Karpas-422 (cell line): ENCODE results near the gene INF2. TPM values are rescaled to one million over a fixed set of nuclear protein-coding genes. Genes with fewer than 3 reads are reported as not detected.
"Not testable (repeated sequence)": the region's sequence is repeated elsewhere in the genome, so short reads cannot be mapped to it uniquely, and the experiment has no call there.

ENCODE experiments used
- DNase-seq: peaks from one replicate; pipeline ENCODE4 v3.0.0-alpha.2; 2015
- H2AFZ ChIP-seq: fragments of 200-600 bp; sonication (generic); 2 replicates; pipeline ENCODE4 v1.6.1; 2014; ENCODE audit warnings: antibody characterized with exemption, low read length, mixed read lengths
- H3K27ac ChIP-seq: fragments of 200-600 bp; sonication (generic); 2 replicates; pipeline ENCODE4 v1.5.1; 2014; ENCODE audit warnings: mild to moderate bottlenecking, low read length, moderate library complexity
- H3K27me3 ChIP-seq: fragments of 200-600 bp; sonication (generic); 2 replicates; pipeline ENCODE4 v1.6.1; 2014; ENCODE audit warnings: low read length, mixed read lengths
- H3K36me3 ChIP-seq: fragments of 200-600 bp; sonication (generic); 2 replicates; pipeline ENCODE4 v1.6.1; 2014; ENCODE audit warnings: low read length, mixed read lengths; ENCODE audit not compliant: insufficient read depth
- H3K4me1 ChIP-seq: fragments of 200-600 bp; sonication (generic); 2 replicates; pipeline ENCODE4 v1.6.1; 2014; ENCODE audit warnings: mild to moderate bottlenecking, low read length, mixed read lengths
- H3K4me2 ChIP-seq: fragments of 200-600 bp; sonication (generic); 2 replicates; pipeline ENCODE4 v1.6.1; 2014; ENCODE audit warnings: low read length, low read depth, mild to moderate bottlenecking; ENCODE audit not compliant: poor library complexity, severe bottlenecking
- H3K4me3 ChIP-seq: fragments of 200-600 bp; sonication (generic); 2 replicates; pipeline ENCODE4 v1.5.1; 2014; ENCODE audit warnings: mild to moderate bottlenecking, antibody characterized with exemption, low read length, mixed read lengths
- H3K79me2 ChIP-seq: fragments of 200-600 bp; sonication (generic); 2 replicates; pipeline ENCODE4 v1.6.1; 2014; ENCODE audit warnings: mild to moderate bottlenecking, low read length, mixed read lengths
- H3K9ac ChIP-seq: fragments of 200-600 bp; sonication (generic); 2 replicates; pipeline ENCODE4 v1.6.0; 2014; ENCODE audit warnings: low read length
- H3K9me2 ChIP-seq: fragments of 200-600 bp; sonication (generic), shearing (Covaris generic); replicated peaks from 2 replicates; pipeline ENCODE4 v1.6.0; 2014; ENCODE audit warnings: mild to moderate bottlenecking, low read length, moderate library complexity; ENCODE audit not compliant: insufficient read depth
- H3K9me3 ChIP-seq: fragments of 300-700, 200-600 bp; sonication (generic); 2 replicates; pipeline ENCODE4 v1.6.1; 2014; ENCODE audit warnings: low read length, mixed read lengths
- H4K20me1 ChIP-seq: fragments of 200-600 bp; sonication (generic); 2 replicates; pipeline ENCODE4 v1.6.1; 2014; ENCODE audit warnings: mild to moderate bottlenecking, antibody characterized with exemption, low read length, low read depth; ENCODE audit not compliant: insufficient read depth
- total RNA-seq: library from RNA; depleted of rRNA; stranded (reverse); fragments of >200 nt; shearing (Covaris generic); gene quantifications from 2 replicates; pipeline ENCODE4 v1.2.3, GENCODE V29; 2014; ENCODE audit warnings: low replicate concordance

Gene INF2
- total RNA-seq, 1 experiment from 2014 or later, result 4.4 TPM

DNA sequence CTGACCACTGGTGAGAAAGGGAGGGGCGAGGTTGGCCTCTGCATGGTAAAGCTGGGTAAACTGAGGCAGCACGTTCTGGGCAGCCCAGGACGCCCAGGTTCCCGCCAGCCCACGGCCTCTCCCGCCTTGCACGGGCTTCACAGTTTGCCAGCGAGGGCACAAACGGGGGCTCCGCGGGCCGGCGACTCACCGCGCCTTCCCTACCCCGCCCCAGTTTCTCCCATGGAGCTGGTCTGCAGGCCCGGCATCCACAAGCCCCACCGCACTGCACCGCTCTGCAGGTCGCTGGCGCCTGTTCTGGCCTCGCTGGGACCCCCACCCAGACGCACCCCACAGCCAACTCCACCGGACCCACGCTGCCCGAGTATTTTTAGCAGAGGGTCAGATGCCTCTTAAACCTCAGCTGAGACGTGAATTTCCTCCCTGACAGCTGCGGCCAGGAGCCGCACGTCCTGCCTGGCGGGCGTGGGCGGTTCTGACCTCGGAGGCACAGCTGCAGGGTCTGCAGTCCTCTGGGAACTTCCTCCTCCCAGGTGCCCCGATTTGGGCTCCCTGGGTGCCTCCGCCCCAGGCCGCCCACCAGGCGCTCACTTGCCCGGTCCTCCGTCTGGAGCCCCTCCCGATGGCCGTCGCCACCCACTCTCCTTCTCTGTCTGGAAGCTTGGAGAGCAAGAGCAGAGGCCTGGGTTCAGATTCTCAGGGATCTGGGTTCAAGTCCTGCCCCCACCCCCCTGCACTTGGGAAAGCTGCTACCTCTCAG, 29.5 kb upstream of the INF2 start:
- DNase-seq, result peak; percentile 74
- H4K20me1 ChIP-seq, result no peaks in the 10 kb centered on the region
- H3K9me3 ChIP-seq, result peaks cover 8% of the 10 kb centered on the region
- H3K4me2 ChIP-seq, result peak overlapping the region; percentile 65
- H2AFZ ChIP-seq, result no peak overlapping the region
- peak overlapping the region; percentile 34; the same call in 1 of the 2 replicates for H3K4me3 ChIP-seq
- no peaks in the 10 kb centered on the region for H3K79me2 ChIP-seq
- no peaks in the 10 kb centered on the region for H3K9me2 ChIP-seq
- no peaks in the 10 kb centered on the region; the same call in 1 of the 2 replicates for H3K36me3 ChIP-seq
- no peaks in the 10 kb centered on the region; the same call in 1 of the 2 replicates for H3K27me3 ChIP-seq
- H3K9ac ChIP-seq, result peak overlapping the region; percentile 55
- peak overlapping the region; percentile 77 for H3K27ac ChIP-seq
- H3K4me1 ChIP-seq, result peaks cover 58% of the 10 kb centered on the region

DNA sequence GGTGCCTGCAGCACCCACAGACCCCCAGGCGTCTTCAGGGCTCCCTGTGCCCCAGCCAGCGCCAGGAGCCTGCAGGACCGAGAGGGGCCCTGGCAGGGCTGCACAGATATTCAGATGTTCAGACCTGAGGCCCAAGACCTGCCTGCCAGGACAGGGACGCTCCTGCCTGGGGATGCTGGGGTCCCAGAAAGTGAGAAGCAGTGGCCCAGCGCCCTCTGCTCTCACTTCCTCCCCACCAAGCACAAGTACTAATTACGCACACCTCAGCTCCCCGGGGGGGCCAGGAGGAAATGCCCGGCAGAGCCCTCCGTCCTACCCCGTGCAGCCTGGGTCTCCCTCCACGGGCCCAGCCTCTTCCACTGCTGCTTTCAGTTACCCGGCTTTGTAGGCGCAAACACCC, 28.8 kb upstream of the INF2 start:
- Histone ChIP-seq H2AFZ (peak overlapping the region; percentile 44; the same call in 1 of the 2 replicates), H3K36me3 (no peaks in the 10 kb centered on the region; the same call in 1 of the 2 replicates), H3K27ac (peak overlapping the region; percentile 77), H3K27me3 (no peaks in the 10 kb centered on the region; the same call in 1 of the 2 replicates), H3K79me2 (no peaks in the 10 kb centered on the region), H3K4me1 (peaks cover 59% of the 10 kb centered on the region), H3K9me2 (no peaks in the 10 kb centered on the region), H3K4me2 (peak overlapping the region; percentile 65), H3K9me3 (peaks cover 8% of the 10 kb centered on the region), H3K9ac (peak overlapping the region; percentile 55), H3K4me3 (peak overlapping the region; percentile 34; the same call in 1 of the 2 replicates), H4K20me1 (no peaks in the 10 kb centered on the region)
- DNase-seq, result peak; percentile 92

DNA sequence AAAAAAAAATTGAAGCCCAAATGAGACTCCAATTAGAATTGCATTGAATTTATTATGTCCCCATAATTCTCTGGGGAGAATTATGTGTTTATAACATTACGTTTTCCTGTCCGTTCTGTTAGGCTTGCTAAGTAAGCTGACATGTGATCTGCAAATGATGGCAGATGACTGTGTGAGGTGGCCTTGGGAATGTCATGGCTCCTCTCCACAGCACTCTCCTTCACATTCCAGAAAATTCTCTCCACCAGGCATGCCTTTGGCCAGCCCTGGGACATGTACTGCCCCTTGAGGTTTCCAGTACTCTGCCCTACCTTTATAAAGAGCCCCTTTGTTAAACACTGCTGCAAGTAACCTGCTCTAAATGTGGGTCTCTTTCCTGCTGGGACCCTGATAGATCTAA, 28.3 kb upstream of the INF2 start:
- DNase-seq, result no peak
- 0 out of 2 replicates have a peak overlapping the region, but pooled peaks have one; percentile 34 for H3K4me3 ChIP-seq
- peak overlapping the region; percentile 55; the same call in 1 of the 2 replicates for H3K9ac ChIP-seq
- no peaks in the 10 kb centered on the region for H4K20me1 ChIP-seq
- H3K9me2 ChIP-seq, result no peaks in the 10 kb centered on the region
- no peaks in the 10 kb centered on the region for H3K79me2 ChIP-seq
- peaks cover 8% of the 10 kb centered on the region for H3K9me3 ChIP-seq
- no peaks in the 10 kb centered on the region; the same call in 1 of the 2 replicates for H3K27me3 ChIP-seq
- H2AFZ ChIP-seq, result peak overlapping the region; percentile 44; the same call in 1 of the 2 replicates
- peaks cover 55% of the 10 kb centered on the region for H3K4me1 ChIP-seq
- no peaks in the 10 kb centered on the region; the same call in 1 of the 2 replicates for H3K36me3 ChIP-seq
- H3K27ac ChIP-seq, result peak overlapping the region; percentile 77
- H3K4me2 ChIP-seq, result peak overlapping the region; percentile 65

DNA sequence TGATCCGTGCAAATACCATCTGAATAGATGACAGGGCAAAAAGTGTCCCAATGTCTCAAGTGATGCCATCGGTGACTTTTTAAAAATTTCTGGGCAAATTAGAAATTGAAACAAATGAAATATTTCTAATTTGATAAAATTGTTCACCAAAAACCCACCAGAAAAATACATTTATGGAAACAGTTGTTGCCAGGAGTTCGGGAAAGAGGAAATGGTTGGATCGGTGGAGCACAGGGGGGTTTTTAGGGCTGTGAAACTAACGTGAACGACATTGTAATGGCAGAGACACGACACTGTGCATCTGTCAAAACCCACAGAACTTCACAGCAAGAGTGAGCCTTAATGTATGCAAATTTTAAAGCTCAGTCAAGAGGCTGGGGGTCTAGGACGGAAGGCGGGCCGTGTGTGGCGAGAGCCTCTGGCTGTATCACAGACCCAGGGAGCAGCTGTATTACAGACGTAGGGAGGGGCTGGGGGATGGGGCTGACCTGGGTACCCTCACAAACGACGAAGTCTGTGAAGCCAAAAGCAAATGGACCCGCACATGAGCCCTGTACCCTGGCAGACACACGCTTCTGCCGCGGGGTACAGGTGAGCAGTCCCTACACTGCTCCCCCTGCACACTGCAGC, 27.8 kb upstream of the INF2 start:
- not testable (repeated sequence) for H3K4me3 ChIP-seq, H4K20me1 ChIP-seq, H2AFZ ChIP-seq, H3K27me3 ChIP-seq, H3K79me2 ChIP-seq, H3K36me3 ChIP-seq, H3K9me3 ChIP-seq, DNase-seq, H3K9me2 ChIP-seq
- Histone ChIP-seq H3K27ac (peak overlapping the region; percentile 77; the same call in 1 of the 2 replicates), H3K4me1 (peaks cover 50% of the 10 kb centered on the region), H3K4me2 (peak overlapping the region; percentile 65), H3K9ac (peak overlapping the region; percentile 55; the same call in 1 of the 2 replicates)

DNA sequence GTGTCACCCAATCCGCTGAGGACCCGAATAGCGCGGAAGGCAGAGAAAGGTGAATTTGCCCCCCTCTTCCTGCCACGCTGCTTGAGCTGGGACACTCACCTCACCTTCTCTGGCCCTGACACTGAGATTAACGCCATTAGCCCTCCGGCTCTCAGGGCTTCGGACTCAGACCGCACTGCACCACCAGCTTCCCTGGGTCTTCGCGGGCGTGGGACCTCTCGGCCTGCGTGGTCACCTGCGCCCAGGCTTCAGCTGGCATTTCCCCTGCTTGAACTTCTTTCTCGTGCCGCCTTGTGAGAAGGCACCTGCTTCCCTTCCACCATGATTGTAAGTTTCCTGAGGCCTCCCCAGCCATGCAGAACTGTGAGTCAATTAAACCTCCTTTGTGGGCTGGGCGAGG, 26.9 kb upstream of the INF2 start:
- not testable (repeated sequence) for H3K79me2 ChIP-seq, H4K20me1 ChIP-seq, H3K9ac ChIP-seq, H3K27ac ChIP-seq, H3K36me3 ChIP-seq, H3K4me2 ChIP-seq, H3K27me3 ChIP-seq, H3K9me3 ChIP-seq, H3K4me3 ChIP-seq, H2AFZ ChIP-seq, DNase-seq, H3K9me2 ChIP-seq
- H3K4me1 ChIP-seq, result peaks cover 42% of the 10 kb centered on the region

DNA sequence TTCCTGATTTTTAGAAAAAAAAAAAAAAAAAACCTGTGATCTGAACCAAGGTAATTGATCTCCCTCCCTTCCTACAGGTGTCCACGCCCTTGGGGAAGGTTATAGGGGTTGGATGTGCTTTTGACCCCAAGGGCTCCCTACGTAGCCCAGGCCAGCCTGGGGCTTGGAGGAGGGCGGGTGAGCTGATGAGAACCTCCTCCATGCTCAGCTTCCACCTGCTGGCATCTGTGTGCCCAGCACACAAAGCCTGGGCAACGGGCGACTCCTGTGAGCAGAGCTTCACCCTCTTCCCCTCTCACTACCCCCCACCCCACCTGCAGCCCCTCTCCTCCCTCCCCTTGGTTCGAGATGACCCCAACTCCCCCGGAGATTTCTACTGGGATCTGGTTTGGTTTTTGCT, 25.3 kb upstream of the INF2 start:
- Histone ChIP-seq H3K79me2 (no peaks in the 10 kb centered on the region), H3K9me3 (peaks cover 5% of the 10 kb centered on the region), H3K9me2 (no peaks in the 10 kb centered on the region), H2AFZ (no peak overlapping the region), H3K4me3 (no peak overlapping the region), H3K36me3 (no peaks in the 10 kb centered on the region; the same call in 1 of the 2 replicates), H3K4me1 (peaks cover 29% of the 10 kb centered on the region), H4K20me1 (no peaks in the 10 kb centered on the region), H3K9ac (no peak overlapping the region), H3K4me2 (no peak overlapping the region), H3K27ac (no peak overlapping the region), H3K27me3 (no peaks in the 10 kb centered on the region; the same call in 1 of the 2 replicates)
- no peak for DNase-seq

DNA sequence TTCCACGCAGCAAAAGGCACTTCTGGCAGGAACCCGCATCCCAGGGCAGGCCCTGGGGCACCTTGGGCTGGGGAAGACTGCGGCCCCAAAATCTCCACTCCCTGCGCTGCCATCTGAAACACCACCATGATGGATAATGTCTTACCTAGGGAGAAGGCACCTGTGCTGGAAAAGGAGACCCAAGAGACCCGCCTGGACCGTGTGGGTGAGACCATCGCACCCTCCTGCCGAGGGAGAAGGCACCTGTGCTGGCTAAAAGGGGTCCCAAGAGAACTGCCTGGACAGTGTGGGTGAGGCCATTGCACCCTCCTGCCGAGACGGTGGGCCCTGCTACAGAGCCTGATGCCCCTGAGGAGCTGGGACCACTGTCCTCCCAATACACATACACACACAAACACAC, 24.8 kb upstream of the INF2 start:
- Histone ChIP-seq H3K9me2 (no peaks in the 10 kb centered on the region), H4K20me1 (no peaks in the 10 kb centered on the region), H3K4me3 (no peak overlapping the region), H3K27me3 (no peaks in the 10 kb centered on the region; the same call in 1 of the 2 replicates), H3K27ac (no peak overlapping the region), H3K4me1 (peaks cover 25% of the 10 kb centered on the region), H3K9ac (no peak overlapping the region), H2AFZ (no peak overlapping the region), H3K36me3 (no peaks in the 10 kb centered on the region; the same call in 1 of the 2 replicates), H3K9me3 (peaks cover 5% of the 10 kb centered on the region), H3K4me2 (no peak overlapping the region), H3K79me2 (no peaks in the 10 kb centered on the region)
- no peak for DNase-seq

DNA sequence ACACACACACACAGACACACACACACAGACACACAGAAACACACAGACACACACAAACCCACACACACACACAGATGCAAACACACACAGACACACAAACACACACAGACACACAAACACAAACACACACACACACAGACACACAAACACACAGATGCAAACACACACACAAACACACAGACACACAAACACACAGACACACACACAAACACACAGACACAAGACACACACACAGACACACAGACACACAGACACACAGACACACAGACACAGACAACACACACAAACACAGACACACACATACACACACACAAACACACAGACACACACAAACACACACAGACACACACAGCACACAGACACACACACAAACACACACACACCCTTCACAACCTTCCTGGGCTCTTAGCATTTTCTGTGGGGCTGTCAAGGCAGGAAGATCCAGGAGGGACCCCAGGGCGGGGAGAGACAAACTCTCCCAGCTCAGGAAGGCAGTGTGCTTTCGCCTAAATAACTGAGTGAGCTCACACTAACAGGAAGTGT, 24.2 kb upstream of the INF2 start:
- H3K4me3 ChIP-seq, result no peak overlapping the region
- DNase-seq, result no peak
- H3K9ac ChIP-seq, result no peak overlapping the region
- no peaks in the 10 kb centered on the region for H3K79me2 ChIP-seq
- no peaks in the 10 kb centered on the region for H3K9me2 ChIP-seq
- H3K27me3 ChIP-seq, result no peaks in the 10 kb centered on the region; the same call in 1 of the 2 replicates
- no peak overlapping the region for H3K4me2 ChIP-seq
- H3K27ac ChIP-seq, result no peak overlapping the region
- no peaks in the 10 kb centered on the region for H4K20me1 ChIP-seq
- peaks cover 5% of the 10 kb centered on the region for H3K9me3 ChIP-seq
- H2AFZ ChIP-seq, result no peak overlapping the region; the same call in 1 of the 2 replicates
- peaks cover 19% of the 10 kb centered on the region for H3K4me1 ChIP-seq
- no peaks in the 10 kb centered on the region; the same call in 1 of the 2 replicates for H3K36me3 ChIP-seq
